Lower lobe of right lung (tissue), 2 donors: ENCODE measurements around the gene KIF14. TPM values are rescaled to one million over a fixed set of nuclear protein-coding genes. Genes with fewer than 3 reads are reported as not detected.
A peak's percentile ranks its signal among the peaks of the same experiment; 100 is the strongest.

Experiments used
- ATAC-seq, 2 donors: fragments of 200-7000 bp; cut with Tn5 transposase; one replicate each; pipeline ENCODE4 v1.9.1; 2020 to 2022; ENCODE audit warnings: mild to moderate bottlenecking in 2 of 2, moderate library complexity in 2 of 2
- DNase-seq: peaks from one replicate; pipeline ENCODE4 v3.0.0-alpha.2; 2020
- H3K27ac ChIP-seq: fragments of 200-600 bp; one replicate; pipeline ENCODE4 v1.8.0; 2022
- H3K27me3 ChIP-seq: fragments of 200-600 bp; one replicate; pipeline ENCODE4 v1.8.0; 2022; ENCODE audit warnings: low read depth
- H3K36me3 ChIP-seq: fragments of 200-600 bp; one replicate; pipeline ENCODE4 v1.8.0; 2022; ENCODE audit warnings: mild to moderate bottlenecking
- H3K4me1 ChIP-seq: fragments of 200-600 bp; one replicate; pipeline ENCODE4 v1.8.0; 2022
- H3K4me3 ChIP-seq: fragments of 200-600 bp; one replicate; pipeline ENCODE4 v1.8.0; 2022; ENCODE audit warnings: mild to moderate bottlenecking
- H3K9me3 ChIP-seq: fragments of 200-600 bp; one replicate; pipeline ENCODE4 v1.8.0; 2022
- intact Hi-C: fragments of 100-400 bp; cut with DNase I; formaldehyde crosslinking; loops from one replicate; pipeline ENCODE4 v1.11.0; 2022
- total RNA-seq: library from RNA; stranded (reverse); fragmentation: NEBNext Ultra II Directional; extraction: Animal tissue kit (Norgen Biotek cat#: 25700); gene quantifications from one replicate; pipeline ENCODE4 v1.2.1, GENCODE V29; 2021
- TF ChIP-seq, protein P1 (sequence below): fragments of 200-600 bp; IDR thresholded peaks from one replicate; pipeline ENCODE4 v1.8.0; 2022; ENCODE audit warnings: antibody characterized with exemption, mild to moderate bottlenecking
- donor health status: DM: no; HTN: yes; CAD: no; lungs with severe emphysema.

Gene KIF14
- total RNA-seq, 1 donor from 2014 or later = 0.44 TPM

DNA sequence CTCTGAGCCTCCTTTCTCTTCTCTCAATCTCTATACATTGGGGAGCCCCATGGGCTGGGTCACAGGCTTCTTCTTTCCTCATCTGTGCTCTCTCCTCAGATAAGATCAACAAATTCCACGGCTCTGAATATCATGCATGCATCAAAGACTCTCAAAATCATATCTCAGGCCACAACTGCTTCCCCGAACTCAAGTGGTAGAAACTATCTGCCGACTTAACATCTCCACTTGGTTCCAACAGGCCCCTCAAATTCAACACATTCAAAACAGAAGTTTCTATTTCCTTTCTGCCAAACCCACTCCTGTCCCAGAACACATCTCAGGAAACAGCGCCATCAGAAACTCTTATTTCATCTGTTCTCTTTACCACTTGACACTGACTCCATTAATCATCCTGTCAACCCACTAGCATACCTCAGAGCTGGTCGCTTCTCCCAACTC lies 32.5 kb upstream of the KIF14 start:
- ATAC-seq (no peak), DNase-seq (no peak)
- Histone ChIP-seq H3K27ac (no peak overlapping the region), H3K27me3 (no peaks in the 10 kb centered on the region), H3K36me3 (peaks cover 60% of the 10 kb centered on the region), H3K4me3 (no peak overlapping the region), H3K4me1 (no peaks in the 10 kb centered on the region), H3K9me3 (no peaks in the 10 kb centered on the region)
- intact Hi-C loops = no loop called here
- TF ChIP-seq, protein P1, sequence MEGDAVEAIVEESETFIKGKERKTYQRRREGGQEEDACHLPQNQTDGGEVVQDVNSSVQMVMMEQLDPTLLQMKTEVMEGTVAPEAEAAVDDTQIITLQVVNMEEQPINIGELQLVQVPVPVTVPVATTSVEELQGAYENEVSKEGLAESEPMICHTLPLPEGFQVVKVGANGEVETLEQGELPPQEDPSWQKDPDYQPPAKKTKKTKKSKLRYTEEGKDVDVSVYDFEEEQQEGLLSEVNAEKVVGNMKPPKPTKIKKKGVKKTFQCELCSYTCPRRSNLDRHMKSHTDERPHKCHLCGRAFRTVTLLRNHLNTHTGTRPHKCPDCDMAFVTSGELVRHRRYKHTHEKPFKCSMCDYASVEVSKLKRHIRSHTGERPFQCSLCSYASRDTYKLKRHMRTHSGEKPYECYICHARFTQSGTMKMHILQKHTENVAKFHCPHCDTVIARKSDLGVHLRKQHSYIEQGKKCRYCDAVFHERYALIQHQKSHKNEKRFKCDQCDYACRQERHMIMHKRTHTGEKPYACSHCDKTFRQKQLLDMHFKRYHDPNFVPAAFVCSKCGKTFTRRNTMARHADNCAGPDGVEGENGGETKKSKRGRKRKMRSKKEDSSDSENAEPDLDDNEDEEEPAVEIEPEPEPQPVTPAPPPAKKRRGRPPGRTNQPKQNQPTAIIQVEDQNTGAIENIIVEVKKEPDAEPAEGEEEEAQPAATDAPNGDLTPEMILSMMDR = no peak

DNA sequence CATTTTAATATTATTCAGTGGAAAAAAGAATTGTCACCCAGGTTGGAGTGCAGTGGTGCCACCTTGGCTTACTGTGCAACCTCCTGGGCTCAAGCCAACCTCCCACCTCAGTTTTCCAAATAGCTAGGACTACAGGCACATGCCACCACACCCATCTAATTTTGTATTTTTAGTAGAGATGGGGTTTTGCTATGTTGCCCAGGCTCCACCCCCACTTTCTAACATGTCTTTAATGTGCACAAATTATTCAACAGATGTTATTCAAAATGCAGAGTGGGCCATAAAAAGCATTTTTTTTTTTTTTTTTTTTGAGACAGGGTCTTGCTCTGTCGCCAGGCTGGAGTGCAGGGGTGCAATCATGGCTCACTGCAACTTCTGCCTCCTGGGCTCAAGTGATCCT lies 31.8 kb upstream of the KIF14 start:
- H3K36me3 ChIP-seq = peaks cover 58% of the 10 kb centered on the region
- ATAC-seq = no peak
- H3K4me3 ChIP-seq = no peak overlapping the region
- intact Hi-C loops = no loop called here
- no peaks in the 10 kb centered on the region for H3K4me1 ChIP-seq
- no peak for DNase-seq
- no peak overlapping the region for H3K27ac ChIP-seq
- TF ChIP-seq, protein P1 = no peak
- H3K9me3 ChIP-seq = no peaks in the 10 kb centered on the region
- H3K27me3 ChIP-seq = no peaks in the 10 kb centered on the region

GRCh38 chr1:200646515-200646914 lies 26.0 kb upstream of the KIF14 start:
- H3K36me3 ChIP-seq = peaks cover 53% of the 10 kb centered on the region
- no peak overlapping the region for H3K4me3 ChIP-seq
- ATAC-seq (no peak), DNase-seq (no peak)
- H3K27ac ChIP-seq = no peak overlapping the region
- H3K4me1 ChIP-seq = peaks cover 4% of the 10 kb centered on the region
- intact Hi-C loops = no loop called here
- H3K27me3 ChIP-seq = no peaks in the 10 kb centered on the region
- H3K9me3 ChIP-seq = no peaks in the 10 kb centered on the region
- TF ChIP-seq, protein P1 = no peak

GRCh38 chr1:200644021-200644420 lies 23.5 kb upstream of the KIF14 start:
- ATAC-seq = no peak
- TF ChIP-seq, protein P1 = no peak

GRCh38 chr1:200642481-200642880 lies 21.9 kb upstream of the KIF14 start:
- H3K9me3 ChIP-seq = no peaks in the 10 kb centered on the region
- H3K36me3 ChIP-seq = peaks cover 29% of the 10 kb centered on the region
- intact Hi-C loops = no loop called here
- H3K27ac ChIP-seq = no peak overlapping the region
- DNase-seq (no peak), ATAC-seq (peak; percentile 54 to 57)
- no peak overlapping the region for H3K4me3 ChIP-seq
- H3K4me1 ChIP-seq = peaks cover 17% of the 10 kb centered on the region
- TF ChIP-seq, protein P1 = no peak
- no peaks in the 10 kb centered on the region for H3K27me3 ChIP-seq

More at GRCh38 chr1:200644021-200644420, 23.5 kb upstream of the KIF14 start:
- no peak for DNase-seq
- peaks cover 17% of the 10 kb centered on the region for H3K4me1 ChIP-seq
- H3K27me3 ChIP-seq = no peaks in the 10 kb centered on the region
- intact Hi-C loops = no loop called here
- no peak overlapping the region for H3K4me3 ChIP-seq
- H3K27ac ChIP-seq = no peak overlapping the region
- peaks cover 43% of the 10 kb centered on the region for H3K36me3 ChIP-seq
- H3K9me3 ChIP-seq = no peaks in the 10 kb centered on the region

GRCh38 chr1:200640963-200641401 lies 20.4 kb upstream of the KIF14 start:
- Histone ChIP-seq H3K4me1 (peaks cover 17% of the 10 kb centered on the region), H3K27me3 (no peaks in the 10 kb centered on the region), H3K36me3 (peaks cover 14% of the 10 kb centered on the region), H3K27ac (no peak overlapping the region), H3K4me3 (no peak overlapping the region), H3K9me3 (no peaks in the 10 kb centered on the region)
- intact Hi-C loops = no loop called here
- DNase-seq (no peak), ATAC-seq (no peak)
- TF ChIP-seq, protein P1 = no peak
